Activated naive CD4-positive, alpha-beta T cell treated with anti-CD3 and anti-CD28 coated beads for 36 hours (primary cell): ENCODE data around the gene ORAI2. TPM values are rescaled to one million over a fixed set of nuclear protein-coding genes. Genes with fewer than 3 reads are reported as not detected.

Experiments
- CTCF ChIA-PET: fragments of 350-600 bp; sonication (Branson Sonifier 250); formaldehyde crosslinking; loops from one replicate; lab custom pipeline; 2021; ENCODE audit warnings: antibody characterized with exemption; lab: Charles Lee
- DNase-seq: peaks from one replicate; pipeline ENCODE4 v3.0.0-alpha.2; 2020
- H3K27ac Mint-ChIP-seq: one replicate; pipeline ENCODE4 v1.8.0; 2021; ENCODE audit warnings: mild to moderate bottlenecking, mixed read lengths
- H3K27me3 Mint-ChIP-seq: one replicate; pipeline ENCODE4 v1.8.0; 2021; ENCODE audit warnings: low read depth, mixed read lengths
- H3K36me3 Mint-ChIP-seq: one replicate; pipeline ENCODE4 v1.8.0; 2021; ENCODE audit warnings: low read depth, mixed read lengths
- H3K4me1 Mint-ChIP-seq: one replicate; pipeline ENCODE4 v1.8.0; 2021; ENCODE audit warnings: low read depth, mixed read lengths
- H3K4me3 Mint-ChIP-seq: one replicate; pipeline ENCODE4 v1.8.0; 2021; ENCODE audit warnings: mild to moderate bottlenecking, moderate library complexity, mixed read lengths
- H3K9me3 Mint-ChIP-seq: one replicate; pipeline ENCODE4 v1.8.0; 2021; ENCODE audit warnings: mixed read lengths
- intact Hi-C: fragments of 100-400 bp; cut with micrococcal nuclease; formaldehyde crosslinking; loops from one replicate; pipeline ENCODE4 v1.15.1; 2023
- total RNA-seq, 2 experiments: library from RNA; stranded (reverse); gene quantifications; one replicate each; pipeline ENCODE4 v1.2.3, GENCODE V29; 2021

The ORAI2 gene
- total RNA-seq, 2 experiments from 2014 or later, result 15.4 to 16.4 TPM

GRCh38 chr7:102432442-102433218 is 745 bp upstream of the ORAI2 start:
- Mint-ChIP-seq H3K36me3 (peaks cover 3% of the 10 kb centered on the region), H3K9me3 (no peaks in the 10 kb centered on the region), H3K27me3 (no peaks in the 10 kb centered on the region), H3K4me3 (peak overlapping the region; percentile 70), H3K4me1 (peaks cover 55% of the 10 kb centered on the region), H3K27ac (peak overlapping the region; percentile 98)
- DNase-seq, result peak; percentile 19
- intact Hi-C loops, result loop anchor here (5.0 to 10.0 kb wide), 2 partner anchors 70 to 912 kb away; partner anchors contain the start of genes DNAJC2 and PSMC2
- CTCF ChIA-PET, result interaction anchor here (0.6 to 2.9 kb wide), 2 partner anchors 20 to 27 kb away, joined by 3 to 12 read pairs; no protein-coding TSS in a partner anchor

GRCh38 chr7:102434039-102434486 is 688 bp downstream of the ORAI2 start:
- Mint-ChIP-seq H3K9me3 (no peaks in the 10 kb centered on the region), H3K4me3 (peak overlapping the region; percentile 79), H3K27me3 (no peaks in the 10 kb centered on the region), H3K36me3 (peaks cover 3% of the 10 kb centered on the region), H3K4me1 (peaks cover 46% of the 10 kb centered on the region), H3K27ac (peak overlapping the region; percentile 28)
- CTCF ChIA-PET, result interaction anchor here (1.0 to 2.9 kb wide), 5 partner anchors 19 to 33 kb away, joined by 3 to 12 read pairs (median 7); no protein-coding TSS in a partner anchor
- intact Hi-C loops, result loop anchor here (5.0 to 10.0 kb wide), 2 partner anchors 72 to 911 kb away; partner anchors contain the start of genes DNAJC2 and PSMC2
- peak; percentile 44 for DNase-seq

GRCh38 chr7:102436118-102436517 is 2.7 kb downstream of the ORAI2 start:
- Mint-ChIP-seq H3K27me3 (no peaks in the 10 kb centered on the region), H3K9me3 (no peaks in the 10 kb centered on the region), H3K4me1 (peaks cover 27% of the 10 kb centered on the region), H3K36me3 (peaks cover 3% of the 10 kb centered on the region), H3K4me3 (no peak overlapping the region), H3K27ac (no peak overlapping the region)
- CTCF ChIA-PET, result interaction anchor here (1.4 to 2.3 kb wide), 2 partner anchors 24 to 31 kb away, joined by 5 to 9 read pairs; no protein-coding TSS in a partner anchor
- no peak for DNase-seq
- intact Hi-C loops, result loop anchor here (10.0 kb wide), 1 partner anchor 909 kb away; the partner anchor contains the start of genes DNAJC2 and PSMC2

- Mint-ChIP-seq H3K36me3 (peaks cover 8% of the 10 kb centered on the region), H3K27me3 (no peaks in the 10 kb centered on the region), H3K4me3 (no peak overlapping the region), H3K27ac (no peak overlapping the region), H3K4me1 (peaks cover 2% of the 10 kb centered on the region), H3K9me3 (no peaks in the 10 kb centered on the region)
- DNase-seq, result no peak
- CTCF ChIA-PET, result interaction anchor here (2.5 kb wide), 1 partner anchor 30 kb away, joined by 6 read pairs; no protein-coding TSS in a partner anchor
- intact Hi-C loops, result loop anchor here (10.0 kb wide), 1 partner anchor 905 kb away; the partner anchor contains the start of genes DNAJC2 and PSMC2
These were observed 6.8 kb downstream of the ORAI2 start for GRCh38 chr7:102439963-102440795.

GRCh38 chr7:102444961-102445673 is 11.7 kb downstream of the ORAI2 start:
- no peak overlapping the region for H3K4me3 Mint-ChIP-seq
- H3K27ac Mint-ChIP-seq, result no peak overlapping the region
- H3K9me3 Mint-ChIP-seq, result no peaks in the 10 kb centered on the region

GRCh38 chr7:102445674-102446071 is 12.3 kb downstream of the ORAI2 start:
- intact Hi-C loops, result no loop called here
- Mint-ChIP-seq H3K4me3 (no peak overlapping the region), H3K9me3 (no peaks in the 10 kb centered on the region)

More at GRCh38 chr7:102444961-102445673, 11.7 kb downstream of the ORAI2 start:
- Mint-ChIP-seq H3K27me3 (no peaks in the 10 kb centered on the region), H3K4me1 (peaks cover 2% of the 10 kb centered on the region), H3K36me3 (peaks cover 7% of the 10 kb centered on the region)
- no peak for DNase-seq
- CTCF ChIA-PET, result interaction anchor here (1.0 kb wide), 1 partner anchor 18 kb away, joined by 5 read pairs; no protein-coding TSS in a partner anchor
- intact Hi-C loops, result no loop called here

GRCh38 chr7:102446387-102447156 is 13.2 kb downstream of the ORAI2 start:
- Mint-ChIP-seq H3K27ac (no peak overlapping the region), H3K4me3 (no peak overlapping the region), H3K36me3 (peaks cover 6% of the 10 kb centered on the region), H3K4me1 (peaks cover 1% of the 10 kb centered on the region), H3K27me3 (no peaks in the 10 kb centered on the region), H3K9me3 (no peaks in the 10 kb centered on the region)
- no peak for DNase-seq
- intact Hi-C loops, result no loop called here
- CTCF ChIA-PET, result no interaction called here

More at GRCh38 chr7:102445674-102446071, 12.3 kb downstream of the ORAI2 start:
- H3K36me3 Mint-ChIP-seq, result peaks cover 7% of the 10 kb centered on the region
- no peak overlapping the region for H3K27ac Mint-ChIP-seq
- CTCF ChIA-PET, result no interaction called here
- peaks cover 2% of the 10 kb centered on the region for H3K4me1 Mint-ChIP-seq
- no peaks in the 10 kb centered on the region for H3K27me3 Mint-ChIP-seq
- no peak for DNase-seq

- H3K4me3 Mint-ChIP-seq, result no peak overlapping the region
- H3K4me1 Mint-ChIP-seq, result no peaks in the 10 kb centered on the region
- H3K27me3 Mint-ChIP-seq, result no peaks in the 10 kb centered on the region
- H3K9me3 Mint-ChIP-seq, result no peaks in the 10 kb centered on the region
- CTCF ChIA-PET, result interaction anchor here (1.8 kb wide), 1 partner anchor 35 kb away, joined by 9 read pairs; no protein-coding TSS in a partner anchor
- intact Hi-C loops, result no loop called here
- no peak for DNase-seq
- no peak overlapping the region for H3K27ac Mint-ChIP-seq
- H3K36me3 Mint-ChIP-seq, result peaks cover 5% of the 10 kb centered on the region
These were observed 13.9 kb downstream of the ORAI2 start for GRCh38 chr7:102447311-102447710.

GRCh38 chr7:102449136-102449535 is 15.8 kb downstream of the ORAI2 start:
- no peaks in the 10 kb centered on the region for H3K9me3 Mint-ChIP-seq
- H3K4me1 Mint-ChIP-seq, result no peaks in the 10 kb centered on the region
- H3K4me3 Mint-ChIP-seq, result no peak overlapping the region
- CTCF ChIA-PET, result interaction anchor here (0.8 to 2.6 kb wide), 5 partner anchors 14 to 52 kb away, joined by 3 to 16 read pairs (median 4); no protein-coding TSS in a partner anchor
- intact Hi-C loops, result no loop called here
- no peak for DNase-seq
- H3K36me3 Mint-ChIP-seq, result peaks cover 5% of the 10 kb centered on the region
- H3K27ac Mint-ChIP-seq, result no peak overlapping the region
- no peaks in the 10 kb centered on the region for H3K27me3 Mint-ChIP-seq

GRCh38 chr7:102450242-102450641 is 16.9 kb downstream of the ORAI2 start:
- intact Hi-C loops, result loop anchor here (1.0 kb wide), 3 partner anchors 38 to 171 kb away; no protein-coding TSS in a partner anchor
- Mint-ChIP-seq H3K36me3 (peaks cover 2% of the 10 kb centered on the region), H3K9me3 (no peaks in the 10 kb centered on the region), H3K4me3 (no peak overlapping the region), H3K27ac (no peak overlapping the region), H3K27me3 (no peaks in the 10 kb centered on the region), H3K4me1 (no peaks in the 10 kb centered on the region)
- CTCF ChIA-PET, result interaction anchor here (0.6 to 2.6 kb wide), 7 partner anchors 24 to 59 kb away, joined by 3 to 16 read pairs (median 4); no protein-coding TSS in a partner anchor
- DNase-seq, result peak; percentile 63
